CD4-positive, alpha-beta T cell (primary cell): ENCODE results near the gene ERF. TPM values are rescaled to one million over a fixed set of nuclear protein-coding genes. Genes with fewer than 3 reads are reported as not detected.

ENCODE experiments used
- ATAC-seq: fragments of 200-7000 bp; cut with Tn5 transposase; one replicate; pipeline ENCODE4 v1.10.0; 2022; ENCODE audit warnings: mild to moderate bottlenecking; ENCODE audit not compliant: poor library complexity
- CTCF ChIA-PET: fragments of 350-600 bp; sonication (Branson Sonifier 250); formaldehyde crosslinking; loops from one replicate; lab custom pipeline; 2021; ENCODE audit warnings: antibody characterized with exemption, inconsistent platforms; lab: Charles Lee
- POLR2A ChIA-PET: fragments of 350-600 bp; sonication (Branson Sonifier 250); formaldehyde crosslinking; loops from one replicate; lab custom pipeline; 2021; ENCODE audit warnings: antibody characterized with exemption, inconsistent platforms; lab: Charles Lee
- DNase-seq, 14 experiments: peaks; one replicate each; pipeline ENCODE4 v3.0.0-alpha.2; 2013 to 2020; ENCODE audit warnings: mixed read lengths in 2 of 14
- H3K27ac ChIP-seq, 2 donors: one replicate each; pipeline versions ENCODE4 v1.5.1 to v1.7.0; 2013; ENCODE audit warnings: low read length in 2 of 2, low read depth in 1 of 2, mild to moderate bottlenecking in 1 of 2
- H3K27me3 ChIP-seq, 2 experiments: 1 replicate in 1 of 2; 2 replicates in 1 of 2; pipeline versions ENCODE4 v1.6.1 to v1.7.0; 2013; ENCODE audit warnings: low read length in 2 of 2, control low read depth in 1 of 2, mild to moderate bottlenecking in 1 of 2, moderate library complexity in 1 of 2; ENCODE audit not compliant: insufficient read depth in 2 of 2, control insufficient read depth in 1 of 2
- H3K36me3 ChIP-seq: one replicate; pipeline ENCODE4 v1.6.1; 2013; ENCODE audit warnings: low read length, control low read depth; ENCODE audit not compliant: insufficient read depth
- H3K4me1 ChIP-seq: one replicate; pipeline ENCODE4 v1.6.1; 2013; ENCODE audit warnings: low read length, control low read depth; ENCODE audit not compliant: insufficient read depth
- H3K4me3 ChIP-seq: one replicate; pipeline ENCODE4 v1.5.1; 2013; ENCODE audit warnings: mild to moderate bottlenecking, low read length, moderate library complexity
- H3K9me3 ChIP-seq, 2 experiments: 1 replicate in 1 of 2; 2 replicates in 1 of 2; pipeline versions ENCODE4 v1.6.1 to v1.7.0; 2013; ENCODE audit warnings: low read length in 2 of 2, mild to moderate bottlenecking in 2 of 2, control low read depth in 1 of 2, moderate library complexity in 1 of 2; ENCODE audit not compliant: control insufficient read depth in 1 of 2, insufficient read depth in 1 of 2
- H3K27ac Mint-ChIP-seq: one replicate; pipeline ENCODE4 v1.8.0; 2020; ENCODE audit warnings: mixed read lengths
- H3K27me3 Mint-ChIP-seq: one replicate; pipeline ENCODE4 v1.8.0; 2021; ENCODE audit warnings: mixed read lengths
- H3K36me3 Mint-ChIP-seq: one replicate; pipeline ENCODE4 v1.8.0; 2021; ENCODE audit warnings: low read depth, mixed read lengths
- H3K4me1 Mint-ChIP-seq: one replicate; pipeline ENCODE4 v1.8.0; 2021; ENCODE audit warnings: low read depth, mixed read lengths
- H3K4me3 Mint-ChIP-seq: one replicate; pipeline ENCODE4 v1.8.0; 2020; ENCODE audit warnings: mild to moderate bottlenecking, mixed read lengths
- H3K9me3 Mint-ChIP-seq: one replicate; pipeline ENCODE4 v1.8.0; 2020; ENCODE audit warnings: mixed read lengths
- CTCF ChIP-seq: fragments of 200-600 bp; IDR thresholded peaks from one replicate; pipeline ENCODE4 v1.8.0; 2022; ENCODE audit warnings: antibody characterized with exemption, mild to moderate bottlenecking
- intact Hi-C, 2 experiments: fragments of 100-400 bp; cut with DNase I in 1 of 2; cut with micrococcal nuclease in 1 of 2; formaldehyde crosslinking; loops; one replicate each; pipeline versions ENCODE4 v1.15.1 to v1.9.0; 2023 to 2025; cut with DNase I, micrococcal nuclease
- total RNA-seq, 174 experiments: library from RNA in 2 of 174; stranded (reverse) in 2 of 174; gene quantifications; one replicate each; pipeline ENCODE4 v1.2.3 and lab custom pipeline; 2021 to 2026

The ERF gene
- total RNA-seq, 2 experiments from 2014 or later, result 105 to 113 TPM

DNA sequence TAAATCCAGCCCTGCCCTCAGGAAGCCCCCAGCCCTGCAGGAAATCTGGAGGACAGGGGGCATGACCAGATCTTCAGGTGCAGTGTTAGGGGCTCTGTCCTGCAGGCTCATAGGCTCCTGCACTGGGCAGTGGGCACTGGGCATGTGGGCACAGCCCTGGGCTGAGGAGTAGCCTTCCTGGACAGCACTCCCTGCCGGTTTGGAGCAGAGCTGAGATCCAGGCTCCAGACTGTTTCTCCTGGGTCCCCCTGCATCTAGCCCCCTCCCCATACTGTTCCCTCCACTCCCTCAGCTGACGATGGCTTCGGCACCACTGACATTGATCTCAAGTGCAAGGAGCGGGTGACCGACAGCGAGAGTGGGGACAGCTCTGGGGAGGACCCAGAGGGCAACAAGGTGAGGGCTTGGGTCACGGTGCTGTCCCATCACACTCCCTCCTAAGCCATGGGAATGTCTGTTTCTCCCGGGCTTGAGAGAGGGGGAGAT, 34.7 kb upstream of the ERF start:
- Mint-ChIP-seq H3K4me3 (no peak overlapping the region), H3K4me1 (peaks cover 23% of the 10 kb centered on the region), H3K27me3 (no peaks in the 10 kb centered on the region), H3K36me3 (peaks cover 74% of the 10 kb centered on the region), H3K27ac (no peak overlapping the region), H3K9me3 (no peaks in the 10 kb centered on the region)
- peak in 1 of 14 experiments; percentile 23 for DNase-seq
- ChIA-PET CTCF (interaction anchor here (1.2 kb wide), 1 partner anchor 113 kb away, joined by 3 read pairs; no protein-coding TSS in a partner anchor), POLR2A (no interaction called here)
- intact Hi-C loops, result loop anchor here in 1 of 2 experiments (10.0 kb wide), 1 partner anchor 135 kb away; the partner anchor contains the start of gene LIPE
- no peak for TF ChIP-seq CTCF
- ATAC-seq, result no peak
- no peak overlapping the region for H3K27ac ChIP-seq
- H3K27me3 ChIP-seq, result no peaks in the 10 kb centered on the region
- H3K9me3 ChIP-seq, result no peaks in the 10 kb centered on the region
- H3K4me3 ChIP-seq, result no peak overlapping the region
- H3K4me1 ChIP-seq, result peaks cover 40% of the 10 kb centered on the region
- peaks cover 77% of the 10 kb centered on the region for H3K36me3 ChIP-seq

- ATAC-seq, result no peak
- H3K4me3 ChIP-seq, result no peak overlapping the region
- H3K36me3 ChIP-seq, result peaks cover 71% of the 10 kb centered on the region
- DNase-seq, result peak in 1 of 14 experiments; percentile 34
- Mint-ChIP-seq H3K36me3 (peaks cover 69% of the 10 kb centered on the region), H3K27me3 (no peaks in the 10 kb centered on the region), H3K4me3 (no peak overlapping the region), H3K27ac (no peak overlapping the region), H3K9me3 (no peaks in the 10 kb centered on the region), H3K4me1 (peaks cover 24% of the 10 kb centered on the region)
- intact Hi-C loops, result loop anchor here in 1 of 2 experiments (10.0 kb wide), 1 partner anchor 136 kb away; the partner anchor contains the start of gene LIPE
- ChIA-PET POLR2A (no interaction called here), CTCF (interaction anchor here (0.5 to 1.2 kb wide), 2 partner anchors 112 to 958 kb away, joined by 3 read pairs; no protein-coding TSS in a partner anchor)
- peaks cover 42% of the 10 kb centered on the region for H3K4me1 ChIP-seq
- H3K9me3 ChIP-seq, result no peaks in the 10 kb centered on the region
- H3K27me3 ChIP-seq, result no peaks in the 10 kb centered on the region
- no peak for TF ChIP-seq CTCF
- no peak overlapping the region for H3K27ac ChIP-seq
These were observed 34.1 kb upstream of the ERF start for GRCh38 chr19:42288881-42289555.

DNA sequence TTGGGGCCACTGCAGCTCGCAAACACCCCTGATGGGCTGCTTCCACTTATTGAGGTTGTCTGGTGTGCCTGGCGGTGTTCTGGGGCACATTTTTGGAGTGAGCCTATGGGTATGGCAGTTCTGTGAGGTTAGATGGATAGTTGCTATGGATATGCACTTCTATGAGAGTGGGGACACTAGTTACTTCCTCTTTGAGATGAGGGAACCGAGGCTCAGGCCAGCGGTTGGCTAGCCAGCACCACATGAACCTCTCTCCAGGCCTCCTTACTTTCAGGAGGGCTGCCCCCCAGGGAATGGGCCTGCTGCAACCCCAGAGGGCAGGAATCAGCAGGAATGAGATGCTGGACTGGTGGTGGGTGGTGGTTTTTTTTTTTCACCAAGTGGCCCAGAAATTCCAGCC, 33.5 kb upstream of the ERF start:
- H3K9me3 ChIP-seq, result no peaks in the 10 kb centered on the region
- no peak overlapping the region for H3K27ac ChIP-seq
- Mint-ChIP-seq H3K27ac (no peak overlapping the region), H3K27me3 (no peaks in the 10 kb centered on the region), H3K4me3 (no peak overlapping the region), H3K36me3 (peaks cover 62% of the 10 kb centered on the region), H3K4me1 (peaks cover 24% of the 10 kb centered on the region), H3K9me3 (no peaks in the 10 kb centered on the region)
- ATAC-seq, result no peak
- POLR2A ChIA-PET, result no interaction called here
- peaks cover 44% of the 10 kb centered on the region for H3K4me1 ChIP-seq
- TF ChIP-seq CTCF, result no peak
- intact Hi-C loops, result loop anchor here in 1 of 2 experiments (10.0 kb wide), 1 partner anchor 136 kb away; the partner anchor contains the start of gene LIPE
- H3K4me3 ChIP-seq, result no peak overlapping the region
- H3K27me3 ChIP-seq, result no peaks in the 10 kb centered on the region
- no peak for DNase-seq
- peaks cover 64% of the 10 kb centered on the region for H3K36me3 ChIP-seq
- CTCF ChIA-PET, result interaction anchor here (1.2 kb wide), 1 partner anchor 111 kb away, joined by 3 read pairs; no protein-coding TSS in a partner anchor
